Measurements from ENCODE around the gene CZIB. TPM values are rescaled to one million over a fixed set of nuclear protein-coding genes. Genes with fewer than 3 reads are reported as not detected.

The CZIB gene
- total RNA-seq, 1 experiment from 2014 or later = 43.1 TPM

- no peak overlapping the region for H2AFZ ChIP-seq (ENCODE audit: low read depth, low read length, poor library complexity, severe bottlenecking)
- H3K36me3 ChIP-seq (ENCODE audit: control insufficient read depth in 1 of 2, insufficient read depth in 2 of 2, low read length in 2 of 2) = peaks cover 29 to 69% of the 10 kb centered on the region in 2 experiments; a peak in 3 of 4 replicates
- H3K79me2 ChIP-seq (ENCODE audit: insufficient read depth, low read length) = no peaks in the 10 kb centered on the region
- H3K9ac ChIP-seq (ENCODE audit: low read length) = no peak overlapping the region
- no peak for ATAC-seq
- H3K9me2 ChIP-seq (ENCODE audit: insufficient read depth) = no peaks in the 10 kb centered on the region
- no peak overlapping the region for H3K4me3 ChIP-seq (replicated peaks in 1 of 2; ENCODE audit: low read depth in 1 of 2, low read length in 2 of 2)
- DNase-seq (ENCODE audit: low read depth, low spot score) = no peak
- H3K4me2 ChIP-seq (ENCODE audit: low read length) = no peak overlapping the region
- ChIA-PET CTCF (no interaction called here), RAD21 (ENCODE audit: low non-redundant PET in 1 of 2, low total read pairs in 2 of 2, uncharacterized antibody in 2 of 2, unreplicated experiment in 2 of 2) (no interaction called here), POLR2A (no interaction called here)
- TF ChIP-seq POLR2A (IDR thresholded peaks at IDR 0.05; ENCODE audit: borderline replicate concordance, extremely low read depth, insufficient read depth, insufficient read length) (no peak), EZH2phosphoT487 (IDR thresholded peaks at IDR 0.05; ENCODE audit: borderline replicate concordance) (no peak), JUND (IDR thresholded peaks at IDR 0.05) (no peak)
- intact Hi-C loops (cut with micrococcal nuclease) = no loop called here
- BruUV-seq (replicated peaks) = no TSS peak
- H3K27me3 ChIP-seq (ENCODE audit: insufficient read depth, low read length) = no peaks in the 10 kb centered on the region
- H3K4me1 ChIP-seq (ENCODE audit: control insufficient read depth in 1 of 2, insufficient read depth in 2 of 2, low read length in 2 of 2) = no peaks in the 10 kb centered on the region
- H4K20me1 ChIP-seq (ENCODE audit: insufficient read depth) = no peaks in the 10 kb centered on the region
- H3K27ac ChIP-seq (ENCODE audit: low read depth, low read length) = no peak overlapping the region
- H3K9me3 ChIP-seq (ENCODE audit: control insufficient read depth in 1 of 2, insufficient read depth in 1 of 2, low read depth in 1 of 2, low read length in 2 of 2) = no peaks in the 10 kb centered on the region
Observed at GRCh38 chr1:53264048-53264447, 43.6 kb upstream of the CZIB start.

GRCh38 chr1:53262000-53262399 is 41.6 kb upstream of the CZIB start:
- RAD21 ChIA-PET (ENCODE audit: low non-redundant PET in 1 of 2, low total read pairs in 2 of 2, uncharacterized antibody in 2 of 2, unreplicated experiment in 2 of 2) = no interaction called here
- Histone ChIP-seq H3K4me1 (ENCODE audit: control insufficient read depth in 1 of 2, insufficient read depth in 2 of 2, low read length in 2 of 2) (no peaks in the 10 kb centered on the region), H4K20me1 (ENCODE audit: insufficient read depth) (no peaks in the 10 kb centered on the region), H3K27ac (ENCODE audit: low read depth, low read length) (no peak overlapping the region), H3K27me3 (ENCODE audit: insufficient read depth, low read length) (no peaks in the 10 kb centered on the region), H3K9me2 (ENCODE audit: insufficient read depth) (no peaks in the 10 kb centered on the region), H2AFZ (ENCODE audit: low read depth, low read length, poor library complexity, severe bottlenecking) (no peak overlapping the region), H3K9ac (ENCODE audit: low read length) (no peak overlapping the region), H3K9me3 (ENCODE audit: control insufficient read depth in 1 of 2, insufficient read depth in 1 of 2, low read depth in 1 of 2, low read length in 2 of 2) (no peaks in the 10 kb centered on the region), H3K36me3 (ENCODE audit: control insufficient read depth in 1 of 2, insufficient read depth in 2 of 2, low read length in 2 of 2) (peaks cover 37 to 78% of the 10 kb centered on the region in 2 experiments; a peak in 3 of 4 replicates), H3K4me3 (replicated peaks in 1 of 2; ENCODE audit: low read depth in 1 of 2, low read length in 2 of 2) (no peak overlapping the region), H3K4me2 (ENCODE audit: low read length) (no peak overlapping the region), H3K79me2 (ENCODE audit: insufficient read depth, low read length) (no peaks in the 10 kb centered on the region)
- intact Hi-C loops (cut with micrococcal nuclease) = no loop called here
- no peak for TF ChIP-seq SRF (IDR thresholded peaks at IDR 0.05; ENCODE audit: low read depth)
- TF ChIP-seq REST (IDR thresholded peaks at IDR 0.05; ENCODE audit: low read depth) = no peak
- TF ChIP-seq MAX (IDR thresholded peaks at IDR 0.05) = no peak
- TF ChIP-seq CBX3 (IDR thresholded peaks at IDR 0.05; ENCODE audit: low read depth) = no peak
- no peak for TF ChIP-seq SP1 (IDR thresholded peaks at IDR 0.05; ENCODE audit: low read depth)
- POLR2A ChIA-PET = no interaction called here
- CTCF ChIA-PET = interaction anchor here (1.2 kb wide), 1 partner anchor 131 kb away, joined by 3 read pairs; no protein-coding TSS in a partner anchor
- no peak for DNase-seq (ENCODE audit: low read depth, low spot score)
- ATAC-seq = no peak
- no TSS peak for BruUV-seq (replicated peaks)

Data from HCT116 (cell line).